Body of pancreas (tissue), 4 donors: ENCODE results near the gene SEMA3D.

Experiments used
- CTCF ChIP-seq, 7 experiments: fragments of 450-650 bp in 4 of 7; fragments of 200-600 bp in 3 of 7; sonication (generic) in 3 of 7; IDR thresholded peaks; one replicate each; pipeline ENCODE4 v1.5.1; 2016 to 2019; ENCODE audit warnings: antibody characterized with exemption in 7 of 7
- POLR2A ChIP-seq, 3 donors: fragments of 450-650 bp; IDR thresholded peaks; one replicate each; pipeline ENCODE4 v1.6.1; 2016; ENCODE audit warnings: antibody characterized with exemption in 3 of 3, mild to moderate bottlenecking in 2 of 3

- no peak for TF ChIP-seq POLR2A (IDR thresholded peaks at IDR 0.05)
- TF ChIP-seq CTCF (IDR thresholded peaks at IDR 0.05), result no peak
Measured at GRCh38 chr7:85125176-85125575, 61.7 kb downstream of the SEMA3D start.
